Keratinocyte (primary cell): ENCODE results near the gene EFHD1. TPM values are rescaled to one million over a fixed set of nuclear protein-coding genes. Genes with fewer than 3 reads are reported as not detected.

ENCODE experiments used
- DNase-seq: peaks from one replicate; pipeline ENCODE4 v3.0.0-alpha.2; 2011; ENCODE audit warnings: low read depth, missing footprints, low spot score
- FAIRE-seq: peaks from 2 replicates; lab custom pipeline; 2011; peaks lifted over from hg19 to GRCh38; lab: Jason Lieb, UNC
- H2AFZ ChIP-seq: 2 replicates; pipeline ENCODE4 v1.6.0; 2012; ENCODE audit warnings: low read length, control low read depth, inconsistent platforms; ENCODE audit not compliant: control insufficient read depth
- H3K27ac ChIP-seq: 2 replicates; pipeline ENCODE4 v1.5.1; 2011; ENCODE audit warnings: low read length; ENCODE audit not compliant: control insufficient read depth, insufficient read depth
- H3K27me3 ChIP-seq: 3 replicates; pipeline ENCODE4 v1.6.0; 2011; ENCODE audit warnings: low read length; ENCODE audit not compliant: control insufficient read depth, insufficient read depth; ENCODE audit errors: extremely low read depth
- H3K36me3 ChIP-seq, 2 experiments: 2 replicates in 1 of 2; 3 replicates in 1 of 2; pipeline ENCODE4 v1.5.1; 2011; ENCODE audit warnings: low read length in 2 of 2, mild to moderate bottlenecking in 1 of 2; ENCODE audit not compliant: control insufficient read depth in 2 of 2, insufficient read depth in 2 of 2; ENCODE audit errors: extremely low read depth in 1 of 2
- H3K4me1 ChIP-seq: 3 replicates; pipeline ENCODE4 v1.5.1; 2011; ENCODE audit warnings: low read length; ENCODE audit not compliant: control insufficient read depth, insufficient read depth; ENCODE audit errors: extremely low read depth
- H3K4me2 ChIP-seq: 3 replicates; pipeline ENCODE4 v1.6.0; 2011; ENCODE audit warnings: low read depth, low read length; ENCODE audit not compliant: control insufficient read depth, insufficient read depth; ENCODE audit errors: extremely low read depth
- H3K4me3 ChIP-seq, 3 experiments: fragments of 200-600 bp in 1 of 3; sonication (generic) in 1 of 3; 2 replicates in 2 of 3; 3 replicates in 1 of 3; pipeline ENCODE4 v1.5.1; 2011 to 2016; ENCODE audit warnings: low read length in 3 of 3, mild to moderate bottlenecking in 3 of 3, control low read depth in 2 of 3, inconsistent platforms in 1 of 3, low read depth in 1 of 3, mixed read lengths in 1 of 3, mixed run types in 1 of 3, moderate library complexity in 1 of 3; ENCODE audit not compliant: control insufficient read depth in 2 of 3, insufficient read depth in 2 of 3; ENCODE audit errors: extremely low read depth in 1 of 3
- H3K79me2 ChIP-seq: 2 replicates; pipeline ENCODE4 v1.6.0; 2012; ENCODE audit warnings: low read length; ENCODE audit not compliant: control insufficient read depth, insufficient read depth
- H3K9ac ChIP-seq: 3 replicates; pipeline ENCODE4 v1.6.0; 2011; ENCODE audit warnings: low read length; ENCODE audit not compliant: control insufficient read depth, insufficient read depth; ENCODE audit errors: extremely low read depth
- H3K9me1 ChIP-seq: 3 replicates; pipeline ENCODE4 v1.6.0; 2011; ENCODE audit warnings: low read length; ENCODE audit not compliant: control insufficient read depth, insufficient read depth; ENCODE audit errors: extremely low read depth
- H3K9me3 ChIP-seq: 2 replicates; pipeline ENCODE4 v1.5.1; 2012; ENCODE audit warnings: low read depth, low read length; ENCODE audit not compliant: control insufficient read depth
- H4K20me1 ChIP-seq: 3 replicates; pipeline ENCODE4 v1.6.0; 2011; ENCODE audit warnings: low read length; ENCODE audit not compliant: control insufficient read depth, insufficient read depth; ENCODE audit errors: extremely low read depth
- EZH2 ChIP-seq: IDR thresholded peaks from one replicate; pipeline ENCODE4 v1.6.1; 2012; ENCODE audit warnings: inconsistent platforms, mild to moderate bottlenecking, low read length, moderate library complexity
- dilution Hi-C: fragments of 300-500 bp; cut with MboI; formaldehyde crosslinking; loops from one replicate; pipeline ENCODE4 v1.7.0; 2020; ENCODE audit warnings: low sequenced_read_pairs; ENCODE audit not compliant: extremely low pct_ligation_motif_present
- polyA plus RNA-seq, 5 experiments: library from polyadenylated mRNA; depleted of rRNA in 3 of 5; stranded (reverse) in 3 of 5; stranded (forward) in 1 of 5; unstranded in 1 of 5; fragments of >200 nt; gene quantifications; 1 replicate in 1 of 5; 2 replicates in 3 of 5; 3 replicates in 1 of 5; pipeline versions ENCODE4 v1.2.1 to v1.2.3, GENCODE V29; 2011 to 2012; ENCODE audit warnings: missing spikeins in 2 of 5, low read depth in 1 of 5, low replicate concordance in 1 of 5
- TF ChIP-seq, protein P1 (sequence below), 3 experiments: IDR thresholded peaks in 1 of 3; conservative IDR thresholded peaks in 1 of 3; optimal IDR thresholded peaks in 1 of 3; 2 replicates in 2 of 3; 3 replicates in 1 of 3; pipeline versions ENCODE3 to v1.5.1; 2011; ENCODE audit warnings: low read length in 3 of 3, mild to moderate bottlenecking in 3 of 3, moderate library complexity in 2 of 3, control low read depth in 1 of 3, inconsistent platforms in 1 of 3; ENCODE audit not compliant: insufficient read depth in 2 of 3; ENCODE audit errors: extremely low read depth in 1 of 3

The EFHD1 gene
- polyA plus RNA-seq, 1 donor (not counting 4 experiments of a cell fraction or from before 2014, with no cell fraction given): not detected

DNA sequence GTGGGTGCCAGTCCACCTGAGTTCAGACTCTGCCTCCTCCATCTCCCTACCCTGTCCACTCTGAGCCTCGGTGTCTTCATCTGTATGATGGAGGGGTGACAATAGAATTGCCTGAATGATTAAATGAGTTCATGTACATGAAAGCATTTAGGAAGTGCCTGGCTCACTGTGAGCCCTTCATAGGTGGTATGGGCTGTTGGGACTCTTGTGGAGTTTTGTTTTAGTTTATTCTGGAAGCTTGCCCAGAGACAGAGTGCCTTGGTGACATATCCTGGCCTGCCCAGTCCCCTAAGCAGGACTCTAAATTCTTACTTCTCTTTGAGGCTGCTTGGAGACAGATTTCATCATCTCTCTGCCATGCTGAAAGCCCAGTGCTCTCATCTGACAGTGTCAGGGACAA, 39.2 kb downstream of the EFHD1 start:
- Histone ChIP-seq H3K9ac (no peak overlapping the region), H3K79me2 (no peaks in the 10 kb centered on the region), H3K27me3 (no peaks in the 10 kb centered on the region), H3K9me1 (no peaks in the 10 kb centered on the region), H3K27ac (no peak overlapping the region), H3K4me1 (no peaks in the 10 kb centered on the region), H3K9me3 (no peaks in the 10 kb centered on the region), H3K4me3 (no peak overlapping the region), H4K20me1 (no peaks in the 10 kb centered on the region), H3K36me3 (no peaks in the 10 kb centered on the region), H2AFZ (no peak overlapping the region), H3K4me2 (no peak overlapping the region)
- dilution Hi-C loops: no loop called here
- no peak for DNase-seq
- no peak for FAIRE-seq
- TF ChIP-seq, protein P1, sequence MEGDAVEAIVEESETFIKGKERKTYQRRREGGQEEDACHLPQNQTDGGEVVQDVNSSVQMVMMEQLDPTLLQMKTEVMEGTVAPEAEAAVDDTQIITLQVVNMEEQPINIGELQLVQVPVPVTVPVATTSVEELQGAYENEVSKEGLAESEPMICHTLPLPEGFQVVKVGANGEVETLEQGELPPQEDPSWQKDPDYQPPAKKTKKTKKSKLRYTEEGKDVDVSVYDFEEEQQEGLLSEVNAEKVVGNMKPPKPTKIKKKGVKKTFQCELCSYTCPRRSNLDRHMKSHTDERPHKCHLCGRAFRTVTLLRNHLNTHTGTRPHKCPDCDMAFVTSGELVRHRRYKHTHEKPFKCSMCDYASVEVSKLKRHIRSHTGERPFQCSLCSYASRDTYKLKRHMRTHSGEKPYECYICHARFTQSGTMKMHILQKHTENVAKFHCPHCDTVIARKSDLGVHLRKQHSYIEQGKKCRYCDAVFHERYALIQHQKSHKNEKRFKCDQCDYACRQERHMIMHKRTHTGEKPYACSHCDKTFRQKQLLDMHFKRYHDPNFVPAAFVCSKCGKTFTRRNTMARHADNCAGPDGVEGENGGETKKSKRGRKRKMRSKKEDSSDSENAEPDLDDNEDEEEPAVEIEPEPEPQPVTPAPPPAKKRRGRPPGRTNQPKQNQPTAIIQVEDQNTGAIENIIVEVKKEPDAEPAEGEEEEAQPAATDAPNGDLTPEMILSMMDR (optimal IDR thresholded peaks at IDR 0.05 in 1 of 3, IDR thresholded peaks at IDR 0.05 in 1 of 3, conservative IDR thresholded peaks at IDR 0.05 in 1 of 3; ENCODE audit: extremely low read depth in 1 of 3, insufficient read depth in 2 of 3, low read length in 3 of 3): no peak
- TF ChIP-seq EZH2: no peak

DNA sequence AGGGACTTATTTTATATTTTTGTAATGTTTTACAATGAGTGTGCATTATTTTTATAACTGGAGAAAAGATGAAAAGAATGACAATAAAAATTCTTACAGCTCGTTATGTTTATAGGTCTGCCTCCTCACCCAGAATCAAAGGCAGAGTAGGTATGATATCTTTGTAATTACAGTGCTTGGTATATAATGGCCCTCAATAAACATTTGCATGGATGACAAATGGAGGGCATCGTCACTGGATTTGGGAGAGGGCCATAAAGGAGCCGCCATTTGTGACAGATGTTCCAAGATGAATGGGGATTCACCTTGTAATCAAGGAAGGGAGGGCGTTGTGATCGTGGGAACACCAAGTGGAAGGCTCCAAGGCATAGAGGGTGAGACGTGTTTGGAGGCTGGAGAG, 41.1 kb downstream of the EFHD1 start:
- H3K36me3 ChIP-seq: no peaks in the 10 kb centered on the region
- H3K9me3 ChIP-seq: no peaks in the 10 kb centered on the region
- H3K27ac ChIP-seq: no peak overlapping the region
- H3K4me3 ChIP-seq: no peak overlapping the region
- H2AFZ ChIP-seq: no peak overlapping the region
- FAIRE-seq (no peak), DNase-seq (no peak)
- H3K27me3 ChIP-seq: no peaks in the 10 kb centered on the region
- H3K9me1 ChIP-seq: no peaks in the 10 kb centered on the region
- no peaks in the 10 kb centered on the region for H4K20me1 ChIP-seq
- dilution Hi-C loops: no loop called here
- no peaks in the 10 kb centered on the region for H3K79me2 ChIP-seq
- H3K9ac ChIP-seq: no peak overlapping the region
- no peak overlapping the region for H3K4me2 ChIP-seq
- TF ChIP-seq, protein P1 (optimal IDR thresholded peaks at IDR 0.05 in 1 of 3, IDR thresholded peaks at IDR 0.05 in 1 of 3, conservative IDR thresholded peaks at IDR 0.05 in 1 of 3; ENCODE audit: extremely low read depth in 1 of 3, insufficient read depth in 2 of 3, low read length in 3 of 3): no peak
- no peak for TF ChIP-seq EZH2
- H3K4me1 ChIP-seq: no peaks in the 10 kb centered on the region
